Neuronal stem cell (in vitro differentiated cells): Measurements from ENCODE around the gene GRAP2.

Experiments used
- DNase-seq: peaks from one replicate; pipeline ENCODE4 v3.0.0-alpha.2; 2013; ENCODE audit warnings: low spot score
- H2AFZ ChIP-seq: one replicate; pipeline ENCODE4 v1.6.1; 2013; ENCODE audit warnings: mild to moderate bottlenecking, low read length, inconsistent platforms
- H2AK5ac ChIP-seq: 2 replicates; pipeline ENCODE4 v1.6.1; 2013; ENCODE audit warnings: low read depth, mild to moderate bottlenecking, inconsistent platforms, low read length, moderate library complexity, mixed read lengths
- H2BK120ac ChIP-seq: 2 replicates; pipeline ENCODE4 v1.6.1; 2013; ENCODE audit warnings: low read depth, mild to moderate bottlenecking, inconsistent platforms, low read length, moderate library complexity, mixed read lengths
- H2BK12ac ChIP-seq: one replicate; pipeline ENCODE4 v1.6.1; 2013; ENCODE audit warnings: low read length, inconsistent platforms
- H2BK15ac ChIP-seq: 2 replicates; pipeline ENCODE4 v1.6.1; 2013; ENCODE audit warnings: mild to moderate bottlenecking, low read length, inconsistent platforms, mixed read lengths
- H2BK5ac ChIP-seq: one replicate; pipeline ENCODE4 v1.6.1; 2013; ENCODE audit warnings: inconsistent platforms, mild to moderate bottlenecking, low read length, moderate library complexity
- H3K14ac ChIP-seq: one replicate; pipeline ENCODE4 v1.6.1; 2013; ENCODE audit warnings: low read length, inconsistent platforms
- H3K18ac ChIP-seq: 2 replicates; pipeline ENCODE4 v1.6.1; 2013; ENCODE audit warnings: low read length, inconsistent platforms
- H3K23ac ChIP-seq: 2 replicates; pipeline ENCODE4 v1.6.1; 2013; ENCODE audit warnings: low read depth, mild to moderate bottlenecking, mixed read lengths, low read length, inconsistent platforms; ENCODE audit not compliant: poor library complexity
- H3K27ac ChIP-seq: replicated peaks from 3 replicates; pipeline ENCODE4 v1.5.1; 2013; ENCODE audit warnings: low read length, inconsistent platforms
- H3K27me3 ChIP-seq, 3 experiments: 2 replicates each; pipeline ENCODE4 v1.6.1; 2013; ENCODE audit warnings: low read length in 3 of 3, mild to moderate bottlenecking in 2 of 3, inconsistent platforms in 1 of 3, low read depth in 1 of 3, mixed read lengths in 1 of 3, moderate library complexity in 1 of 3; ENCODE audit not compliant: control insufficient read depth in 3 of 3, insufficient read depth in 3 of 3
- H3K36me3 ChIP-seq, 2 donors: replicated peaks in 1 of 2; 2 replicates each; pipeline ENCODE4 v1.6.1; 2013; ENCODE audit warnings: low read length in 2 of 2; ENCODE audit not compliant: control insufficient read depth in 2 of 2, insufficient read depth in 2 of 2
- H3K4ac ChIP-seq: 2 replicates; pipeline ENCODE4 v1.6.1; 2013; ENCODE audit warnings: inconsistent platforms, mild to moderate bottlenecking, low read length, moderate library complexity
- H3K4me1 ChIP-seq, 2 donors: 1 replicate in 1 of 2; 2 replicates in 1 of 2; pipeline ENCODE4 v1.6.1; 2013; ENCODE audit warnings: low read length in 2 of 2, low read depth in 1 of 2; ENCODE audit not compliant: control insufficient read depth in 2 of 2, insufficient read depth in 1 of 2
- H3K4me2 ChIP-seq: one replicate; pipeline ENCODE4 v1.6.1; 2013; ENCODE audit warnings: mild to moderate bottlenecking, low read length, inconsistent platforms; ENCODE audit not compliant: insufficient read depth, poor library complexity, severe bottlenecking
- H3K4me3 ChIP-seq, 2 donors: 2 replicates each; pipeline ENCODE4 v1.5.1; 2013; ENCODE audit warnings: low read length in 2 of 2, mild to moderate bottlenecking in 2 of 2, inconsistent platforms in 1 of 2, moderate library complexity in 1 of 2
- H3K79me1 ChIP-seq: one replicate; pipeline ENCODE4 v1.6.1; 2013; ENCODE audit warnings: low read depth, mild to moderate bottlenecking, inconsistent platforms, low read length, moderate library complexity
- H3K9ac ChIP-seq: one replicate; pipeline ENCODE4 v1.6.1; 2013; ENCODE audit warnings: mild to moderate bottlenecking, low read depth, low read length, inconsistent platforms; ENCODE audit not compliant: poor library complexity
- H3K9me3 ChIP-seq, 2 donors: replicated peaks in 1 of 2; 2 replicates each; pipeline versions ENCODE3 to v1.6.1; 2013; ENCODE audit warnings: low read length in 2 of 2, mild to moderate bottlenecking in 2 of 2, inconsistent platforms in 1 of 2, low read depth in 1 of 2, mixed read lengths in 1 of 2, moderate library complexity in 1 of 2; ENCODE audit not compliant: control insufficient read depth in 2 of 2, insufficient read depth in 1 of 2
- H4K8ac ChIP-seq: one replicate; pipeline ENCODE4 v1.6.1; 2013; ENCODE audit warnings: low read depth, mild to moderate bottlenecking, inconsistent platforms, low read length, moderate library complexity
- H4K91ac ChIP-seq: one replicate; pipeline ENCODE4 v1.6.1; 2013; ENCODE audit warnings: low read length, low read depth, mild to moderate bottlenecking, inconsistent platforms; ENCODE audit not compliant: poor library complexity
- WGBS, 2 donors: extraction: QIAGEN DNeasy Blood & Tissue Kit; methylation state at CpG; one replicate each; pipeline ENCODE4 v1.1.7; 2013; ENCODE audit warnings: missing lambda C conversion rate in 2 of 2, mixed read lengths in 1 of 2; ENCODE audit not compliant: insufficient read length in 2 of 2, insufficient replicate concordance in 1 of 2; ENCODE audit errors: extremely low coverage in 2 of 2; 5-methylcytosine and 5-hydroxymethylcytosine counted together

Gene GRAP2

GRCh38 chr22:39936523-39937145 is 35.8 kb downstream of the GRAP2 start:
- no peak overlapping the region for H3K9ac ChIP-seq
- H3K4ac ChIP-seq = no peak overlapping the region
- no peak for DNase-seq

GRCh38 chr22:39937906-39938305 is 37.0 kb downstream of the GRAP2 start:
- Histone ChIP-seq H2AK5ac (no peak overlapping the region), H2BK5ac (no peak overlapping the region), H3K79me1 (no peaks in the 10 kb centered on the region), H4K91ac (no peak overlapping the region), H3K4me1 (peaks cover 0 to 12% of the 10 kb centered on the region in 2 donors), H2BK15ac (no peak overlapping the region), H3K23ac (no peak overlapping the region), H2BK12ac (no peak overlapping the region), H3K4me3 (no peak overlapping the region), H4K8ac (no peak overlapping the region), H3K9me3 (no peaks in the 10 kb centered on the region), H2AFZ (no peak overlapping the region), H3K18ac (no peak overlapping the region), H3K36me3 (no peaks in the 10 kb centered on the region), H3K4me2 (no peak overlapping the region), H3K14ac (no peak overlapping the region), H3K27ac (no peak overlapping the region), H3K27me3 (peaks cover 0 to 18% (median 0%) of the 10 kb centered on the region in 3 experiments), H2BK120ac (no peak overlapping the region), H3K9ac (no peak overlapping the region), H3K4ac (no peak overlapping the region)
- no peak for DNase-seq
- WGBS, 2 donors = no CpG with 5 or more reads among the region's 3 CpGs

More at GRCh38 chr22:39936523-39937145, 35.8 kb downstream of the GRAP2 start:
- Histone ChIP-seq H3K4me2 (no peak overlapping the region), H3K14ac (no peak overlapping the region), H3K4me1 (peaks cover 0 to 12% of the 10 kb centered on the region in 2 donors), H2BK15ac (no peak overlapping the region), H3K9me3 (no peaks in the 10 kb centered on the region), H3K18ac (no peak overlapping the region), H3K27ac (no peak overlapping the region), H2BK120ac (no peak overlapping the region), H2BK5ac (no peak overlapping the region), H2AFZ (no peak overlapping the region), H3K4me3 (no peak overlapping the region), H4K91ac (no peak overlapping the region), H3K36me3 (no peaks in the 10 kb centered on the region), H3K79me1 (no peaks in the 10 kb centered on the region), H2BK12ac (no peak overlapping the region), H3K27me3 (peaks cover 0 to 18% (median 0%) of the 10 kb centered on the region in 3 experiments), H3K23ac (no peak overlapping the region), H4K8ac (no peak overlapping the region), H2AK5ac (no peak overlapping the region)
- WGBS, 2 donors = no CpG with 5 or more reads among the region's 6 CpGs

GRCh38 chr22:39938509-39939111 is 37.7 kb downstream of the GRAP2 start:
- Histone ChIP-seq H2AFZ (no peak overlapping the region), H4K8ac (no peak overlapping the region), H4K91ac (no peak overlapping the region), H2BK5ac (no peak overlapping the region), H3K27ac (no peak overlapping the region), H3K4ac (no peak overlapping the region), H3K9me3 (no peaks in the 10 kb centered on the region), H2BK15ac (peak overlapping the region; percentile 34), H2AK5ac (no peak overlapping the region), H3K18ac (peak overlapping the region; percentile 9), H3K4me1 (peaks cover 0 to 10% of the 10 kb centered on the region in 2 donors), H2BK120ac (no peak overlapping the region), H3K36me3 (no peaks in the 10 kb centered on the region), H3K79me1 (no peaks in the 10 kb centered on the region), H3K14ac (no peak overlapping the region), H3K4me3 (no peak overlapping the region), H3K27me3 (peaks cover 0 to 18% (median 0%) of the 10 kb centered on the region in 3 experiments), H3K23ac (no peak overlapping the region), H2BK12ac (no peak overlapping the region), H3K9ac (no peak overlapping the region), H3K4me2 (no peak overlapping the region)
- DNase-seq = no peak
- WGBS, 2 donors = no CpG with 5 or more reads among the region's 14 CpGs

GRCh38 chr22:39939830-39940229 is 38.9 kb downstream of the GRAP2 start:
- H3K27me3 ChIP-seq = peaks cover 0 to 10% (median 0%) of the 10 kb centered on the region in 3 experiments
- H3K18ac ChIP-seq = no peak overlapping the region
- no peak overlapping the region for H4K8ac ChIP-seq
- no peak for DNase-seq
- H2AK5ac ChIP-seq = no peak overlapping the region
- H2BK15ac ChIP-seq = no peak overlapping the region
- no peak overlapping the region for H3K23ac ChIP-seq
- no peak overlapping the region for H3K27ac ChIP-seq
- no peak overlapping the region for H3K4me2 ChIP-seq
- H3K4me1 ChIP-seq = peaks cover 0 to 7% of the 10 kb centered on the region in 2 donors
- no peak overlapping the region for H3K4me3 ChIP-seq
- no peak overlapping the region for H4K91ac ChIP-seq
- H3K14ac ChIP-seq = no peak overlapping the region
- no peaks in the 10 kb centered on the region for H3K79me1 ChIP-seq
- H2BK5ac ChIP-seq = no peak overlapping the region
- no peak overlapping the region for H2BK120ac ChIP-seq
- H3K36me3 ChIP-seq = no peaks in the 10 kb centered on the region
- H3K4ac ChIP-seq = no peak overlapping the region
- no peak overlapping the region for H2AFZ ChIP-seq
- no peak overlapping the region for H3K9ac ChIP-seq
- no peaks in the 10 kb centered on the region for H3K9me3 ChIP-seq
- H2BK12ac ChIP-seq = no peak overlapping the region
- WGBS, 2 donors = no CpG with 5 or more reads among the region's 3 CpGs
